Kasumi-1 (cell line): ENCODE measurements around the gene USPL1.

Experiments used
- DNase-seq, 2 experiments: peaks; one replicate each; lab custom pipeline; 2025; lab: John Stamatoyannopoulos, UW

USPL1 gene

DNA sequence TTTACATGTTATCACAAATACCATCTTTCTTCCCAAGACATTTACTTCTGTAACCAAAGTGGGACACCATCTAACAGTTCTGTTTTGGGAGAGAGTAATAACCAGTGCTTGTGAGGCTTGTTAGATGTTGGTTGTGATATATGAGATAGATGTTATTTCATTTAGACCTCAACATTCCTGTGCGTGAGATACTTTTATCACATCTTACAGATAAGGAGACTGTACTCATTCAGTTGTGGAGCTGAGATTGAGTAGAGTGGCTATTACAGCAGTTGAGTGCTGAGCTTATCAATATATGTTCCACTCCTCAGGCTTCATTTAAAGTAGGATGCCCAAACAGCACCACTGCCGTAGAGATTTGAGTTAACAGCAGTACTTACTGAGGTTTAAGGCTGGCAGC is 43.1 kb downstream of the USPL1 start:
- DNase-seq, result no peak

DNA sequence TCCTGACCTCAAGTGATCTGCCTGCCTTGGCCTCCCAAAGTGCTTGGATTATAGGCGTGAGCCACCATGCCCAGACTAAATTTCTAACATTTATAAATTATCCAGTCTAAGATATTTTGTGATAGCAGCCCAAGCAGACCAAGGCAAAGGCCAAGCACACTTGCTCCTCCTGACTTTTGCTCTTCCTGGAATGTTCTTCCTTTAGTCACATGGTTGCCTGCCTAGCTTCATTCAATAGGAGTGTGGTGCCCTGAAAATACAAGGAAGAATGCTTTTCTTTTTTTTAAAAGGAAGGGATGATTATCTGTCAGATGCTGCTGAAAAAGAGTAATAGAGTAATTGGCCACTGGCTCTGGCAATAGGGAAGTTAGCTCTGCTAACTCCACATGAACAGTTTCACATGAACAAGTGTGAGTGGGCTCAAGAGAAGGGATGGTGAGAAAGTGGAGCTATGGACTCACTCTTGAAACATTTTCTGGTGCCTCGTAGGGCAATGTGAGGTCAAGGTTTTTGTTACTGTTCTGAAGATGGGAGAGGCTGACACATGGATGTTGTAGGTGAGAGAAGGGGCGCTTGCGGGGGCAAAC is 47.1 kb downstream of the USPL1 start:
- DNase-seq, result no peak

DNA sequence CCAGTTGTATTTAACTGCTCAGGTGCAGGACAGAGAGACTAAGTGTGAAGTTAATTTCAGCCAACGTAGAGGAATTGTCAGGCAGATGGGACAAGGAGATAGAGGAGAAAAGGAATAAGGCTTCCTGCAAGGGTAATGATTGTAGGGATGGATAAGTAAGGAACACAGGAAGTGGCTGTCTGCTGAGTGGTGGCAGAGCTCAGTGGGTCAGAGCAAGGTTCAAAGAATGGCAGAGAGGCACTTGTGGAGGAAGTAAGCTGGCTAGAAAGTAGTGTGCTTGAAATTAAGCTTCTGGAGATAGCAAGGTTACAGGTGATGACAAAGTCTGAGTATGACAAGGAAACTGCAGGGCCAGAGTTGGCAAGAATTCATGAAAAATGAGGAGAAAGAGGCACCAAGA is 47.9 kb downstream of the USPL1 start:
- no peak for DNase-seq

DNA sequence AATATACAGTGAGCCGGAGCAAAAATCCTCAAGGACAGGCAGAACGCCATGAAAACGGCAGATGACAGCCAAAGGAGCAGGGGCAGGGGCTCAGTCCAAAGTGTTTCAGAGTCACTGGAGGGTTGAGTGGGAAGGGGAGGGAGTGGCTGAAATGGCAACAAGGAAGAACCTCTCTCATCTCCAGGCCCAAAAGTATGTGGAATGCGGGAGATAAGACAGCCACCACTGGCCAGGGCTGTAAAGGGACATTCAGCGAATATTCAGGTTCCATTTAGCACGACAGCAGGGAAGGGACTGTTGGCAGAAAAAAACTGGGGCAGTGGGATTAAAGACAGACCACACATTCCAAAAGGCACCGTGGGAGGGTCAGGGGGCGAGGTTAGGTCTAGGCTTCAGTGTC is 48.4 kb downstream of the USPL1 start:
- no peak for DNase-seq

DNA sequence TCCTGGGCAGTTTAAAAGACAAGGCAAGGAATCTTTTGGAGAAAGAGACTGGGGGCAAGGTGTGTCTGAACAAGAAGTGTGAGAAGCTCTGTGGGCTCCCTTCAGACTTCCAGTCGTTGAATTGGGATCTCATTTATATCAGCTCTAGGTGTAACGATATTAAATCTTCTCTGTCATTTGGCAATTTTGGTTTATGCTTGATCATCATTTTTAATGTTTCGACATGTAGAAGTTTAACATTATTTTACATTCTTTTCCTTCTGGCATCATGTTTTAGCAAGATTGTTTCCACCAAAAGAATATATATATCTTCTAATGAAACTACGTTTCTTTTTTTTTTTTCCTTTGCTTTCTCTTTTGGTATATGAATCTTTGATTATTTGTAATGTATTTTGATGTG is 49.3 kb downstream of the USPL1 start:
- DNase-seq, result no peak

DNA sequence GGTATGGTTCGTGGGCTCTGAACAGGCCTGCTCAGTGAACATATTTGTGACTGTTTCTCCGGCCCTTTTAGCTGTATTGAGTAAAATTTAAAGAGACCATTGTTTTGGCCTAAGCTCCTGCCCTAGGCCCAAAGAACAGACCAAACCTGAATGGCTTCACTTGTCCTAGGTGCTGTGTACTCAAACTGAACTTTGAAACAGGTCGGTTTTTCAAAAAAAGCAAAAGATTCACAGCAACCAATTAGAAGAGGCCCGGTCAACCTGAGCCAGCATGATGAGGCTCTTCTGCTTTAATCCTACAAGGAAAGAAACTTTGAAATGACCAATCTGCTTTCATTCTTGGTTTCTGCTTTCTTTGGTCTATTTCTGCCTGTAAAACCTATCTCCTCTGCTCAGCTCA is 50.6 kb downstream of the USPL1 start:
- no peak for DNase-seq

DNA sequence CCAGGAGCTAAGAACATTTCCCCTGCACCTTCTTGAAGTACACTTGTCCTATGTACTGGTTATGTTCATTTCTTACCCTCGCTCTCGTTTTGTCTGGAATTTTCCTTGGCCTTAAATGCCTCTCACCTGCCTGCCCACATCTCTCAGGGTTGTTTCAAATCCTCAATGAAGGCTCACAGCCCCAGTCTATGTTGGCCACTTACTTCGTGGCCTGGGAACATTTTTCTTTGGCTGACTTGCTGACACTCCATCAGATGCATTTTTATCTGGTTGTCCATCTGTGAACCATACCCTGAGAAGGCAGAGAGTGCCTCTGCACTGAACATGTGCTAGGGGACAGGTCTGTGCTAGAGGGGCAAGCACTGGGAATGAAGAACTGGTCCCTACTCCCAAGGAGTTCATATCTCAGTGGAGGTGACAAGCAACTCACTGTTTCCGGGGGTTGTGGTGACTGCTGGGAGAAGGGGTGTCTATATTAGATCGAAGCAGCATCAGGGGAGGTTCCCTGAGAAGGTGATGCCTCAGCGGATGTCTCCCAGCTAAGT is 53.6 kb downstream of the USPL1 start:
- DNase-seq, result no peak

DNA sequence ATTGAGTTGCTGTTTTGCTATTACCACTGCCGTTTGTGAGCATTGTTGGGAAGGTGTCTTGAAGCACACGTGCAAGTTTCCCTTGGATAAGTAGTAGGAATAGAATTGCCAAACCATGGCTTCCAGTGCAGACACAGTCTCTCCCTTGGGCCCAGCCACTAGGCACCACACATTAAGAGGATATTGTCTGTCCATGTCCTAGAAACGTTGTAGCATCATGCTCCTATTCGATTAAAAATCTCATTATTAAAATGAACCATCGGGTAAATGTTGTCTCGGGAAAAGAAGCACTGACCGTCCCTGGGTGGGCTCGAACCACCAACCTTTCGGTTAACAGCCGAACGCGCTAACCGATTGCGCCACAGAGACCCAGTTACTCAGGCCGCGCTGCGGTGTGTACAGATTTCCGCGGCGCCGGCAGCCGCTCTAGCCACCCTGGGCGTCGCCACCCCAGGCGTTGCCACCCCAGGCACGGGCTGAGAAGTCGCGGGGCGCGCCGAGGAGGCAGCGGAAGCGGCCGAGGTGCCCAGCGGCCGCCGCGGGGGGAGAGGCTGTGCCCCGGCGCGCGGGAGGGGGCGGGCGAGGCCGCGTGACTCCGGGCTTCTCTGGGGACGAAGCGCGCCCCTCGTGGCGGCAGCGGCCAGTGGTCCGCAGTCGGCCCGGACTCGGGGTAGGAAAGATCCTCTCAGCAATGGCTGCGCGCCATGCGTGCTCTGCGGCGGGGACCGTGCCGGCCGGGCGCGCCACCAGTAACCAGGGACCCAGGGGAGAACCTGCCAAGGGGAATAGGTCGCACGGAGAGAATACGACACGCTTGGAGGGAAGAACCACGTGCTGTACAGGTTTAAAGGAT is 56.2 kb downstream of the USPL1 start:
- peak; percentile 30 to 41 for DNase-seq

DNA sequence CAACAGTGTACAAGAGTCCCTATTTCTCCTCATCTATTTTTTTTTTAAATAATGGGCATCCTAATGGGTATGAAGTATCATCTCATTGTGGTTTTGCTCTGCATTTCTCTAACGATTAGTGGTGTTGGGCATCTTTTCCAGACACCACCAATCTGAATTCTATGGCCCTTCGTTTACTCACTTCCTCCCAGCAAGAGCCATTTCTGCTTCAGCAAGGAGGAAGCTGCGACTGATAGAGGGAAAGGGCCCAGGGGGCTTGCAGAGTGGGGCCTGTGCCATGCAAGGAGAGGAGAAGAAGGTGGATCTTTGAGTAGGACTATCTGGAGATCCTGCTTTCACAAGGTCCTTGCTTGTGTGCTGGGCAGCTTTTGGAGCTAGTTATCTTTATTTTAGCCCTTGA is 58.0 kb downstream of the USPL1 start:
- DNase-seq, result no peak

DNA sequence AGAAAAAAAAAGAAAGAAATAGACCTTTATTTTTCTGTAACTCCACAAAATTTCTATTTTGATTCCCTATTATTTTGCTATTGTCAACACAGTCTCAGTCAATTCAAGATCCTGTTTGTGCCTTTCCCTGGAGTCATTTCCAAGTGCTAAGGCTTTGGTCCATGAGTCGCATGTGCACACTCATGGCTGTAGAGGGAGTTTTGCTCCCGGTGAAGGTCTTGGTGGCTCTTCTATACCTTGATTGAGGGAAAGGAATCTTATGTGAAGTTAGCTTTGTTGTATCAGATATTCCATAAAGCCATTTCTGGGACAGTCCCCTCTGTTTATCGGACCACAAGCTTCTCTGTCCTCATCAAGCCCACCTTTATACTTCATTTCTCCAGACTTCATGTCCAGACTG is 59.0 kb downstream of the USPL1 start:
- no peak for DNase-seq

DNA sequence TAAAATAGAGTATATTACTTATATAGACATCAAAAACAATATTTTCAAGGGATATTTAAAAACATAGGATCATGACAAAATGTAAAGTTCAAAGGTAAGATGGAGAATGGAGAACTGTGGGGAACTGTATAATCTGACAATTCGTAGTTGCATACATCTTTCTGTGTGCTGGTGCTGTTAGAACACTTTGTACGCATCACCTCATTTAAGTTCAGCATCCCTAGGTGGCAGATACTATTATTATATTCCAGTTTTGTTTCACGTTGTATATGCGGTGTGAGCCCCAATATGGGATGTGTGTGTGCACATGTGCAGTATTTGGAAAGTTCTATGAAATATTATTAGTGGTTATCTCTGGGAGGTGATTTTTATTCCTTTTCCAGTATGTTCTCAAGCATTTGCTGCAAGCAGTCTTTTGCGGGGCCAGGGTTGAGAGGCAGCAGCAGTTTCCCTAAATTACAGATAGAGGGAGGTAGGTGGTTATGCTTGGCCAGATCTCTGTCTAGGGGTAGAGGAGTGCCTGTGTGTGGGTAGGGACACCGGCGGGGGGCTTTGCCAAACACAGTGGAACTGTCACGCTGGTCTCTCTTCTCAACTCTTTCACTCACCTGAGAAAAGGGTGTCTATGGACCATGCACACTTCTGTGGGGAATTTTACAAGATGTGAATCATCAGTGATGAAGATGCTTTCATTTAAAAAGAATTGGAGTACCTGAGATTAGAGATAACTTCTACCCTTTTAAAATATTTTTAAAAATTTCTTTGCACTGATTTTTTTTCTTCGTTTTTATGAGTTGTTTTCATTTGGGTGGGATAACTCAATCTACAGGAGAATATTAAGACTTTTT is 62.0 kb downstream of the USPL1 start:
- peak; percentile 39 to 49 for DNase-seq

DNA sequence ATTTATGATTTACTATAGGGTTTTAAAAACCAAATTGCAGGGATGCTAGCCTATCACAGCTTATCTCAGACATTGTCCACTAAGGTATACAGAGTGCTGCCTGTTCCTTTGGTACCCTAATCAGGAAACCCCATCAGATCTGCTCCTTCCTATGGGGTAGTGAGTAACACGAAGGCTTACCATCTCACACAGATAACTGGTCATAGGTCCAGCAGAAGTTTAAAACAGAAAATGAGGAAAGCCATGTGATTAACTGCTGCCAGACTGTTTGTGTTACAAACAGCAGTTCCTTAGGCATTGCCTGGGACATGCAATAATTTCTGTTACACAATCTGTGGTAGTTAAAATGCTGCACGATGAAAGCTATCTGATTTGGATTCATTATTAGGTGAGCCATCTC is 64.1 kb downstream of the USPL1 start:
- no peak for DNase-seq

DNA sequence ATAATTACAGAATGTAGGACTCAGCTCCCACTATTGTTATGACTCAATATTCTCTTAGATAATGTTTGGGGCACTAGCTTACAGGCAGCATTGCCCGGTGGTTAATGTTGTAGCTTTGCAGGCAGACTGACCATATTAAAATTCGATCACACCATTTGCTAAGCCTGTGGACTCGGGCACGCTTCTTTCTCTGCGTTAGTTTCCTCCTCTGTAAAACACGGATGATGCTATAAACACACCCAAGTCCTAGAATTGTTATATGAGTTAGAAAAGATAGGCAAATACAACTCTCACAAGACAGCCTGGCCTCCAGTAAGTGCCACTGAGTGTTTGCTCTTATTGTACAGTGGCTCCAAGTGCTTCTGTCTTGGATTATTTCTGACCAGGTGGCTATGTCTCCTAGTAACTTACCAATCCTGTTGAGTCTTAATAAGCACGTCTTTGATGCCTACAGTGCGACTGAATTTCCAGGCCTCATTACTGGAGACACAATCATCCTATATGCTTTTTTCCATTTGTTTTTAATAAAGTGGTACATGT is 67.7 kb downstream of the USPL1 start:
- no peak for DNase-seq

DNA sequence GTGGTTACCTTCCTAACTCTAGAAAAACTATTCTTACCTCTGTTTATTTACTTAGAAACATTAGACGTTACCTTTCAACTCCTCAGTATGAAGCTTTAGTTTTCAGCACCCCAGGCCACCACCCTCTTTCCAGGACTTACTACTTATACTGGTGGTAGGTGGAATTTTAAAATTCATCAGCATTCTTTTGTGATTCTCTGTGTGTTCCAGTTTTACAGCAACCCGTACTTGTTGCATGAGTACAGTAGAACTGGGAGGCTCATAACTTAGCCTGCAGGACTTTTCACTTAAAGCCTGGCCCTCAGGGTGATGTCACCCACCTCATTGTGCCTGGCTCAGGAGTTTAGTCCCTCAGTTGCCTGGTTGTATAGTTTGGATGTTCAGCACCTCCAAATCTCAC is 68.3 kb downstream of the USPL1 start:
- DNase-seq, result no peak

DNA sequence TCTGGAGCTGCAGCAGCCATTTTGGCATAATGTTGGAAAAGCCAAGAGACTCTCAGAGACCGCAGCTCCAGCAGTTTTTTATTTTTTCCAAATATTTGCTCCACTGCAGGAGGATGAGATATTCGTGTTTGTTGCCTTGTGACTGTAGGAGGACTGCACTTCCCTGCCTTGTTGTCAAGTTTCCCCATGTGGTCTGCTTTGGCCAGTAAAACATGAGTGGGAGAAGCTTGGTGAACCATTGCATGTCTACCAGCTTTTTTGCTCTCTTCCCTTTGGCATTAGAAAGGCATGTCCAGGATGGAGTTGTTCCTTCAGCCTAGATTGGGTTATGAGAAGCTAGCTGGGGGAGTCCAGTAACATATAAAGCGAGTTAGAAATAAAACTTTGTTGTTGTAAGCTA is 69.9 kb downstream of the USPL1 start:
- DNase-seq, result no peak

DNA sequence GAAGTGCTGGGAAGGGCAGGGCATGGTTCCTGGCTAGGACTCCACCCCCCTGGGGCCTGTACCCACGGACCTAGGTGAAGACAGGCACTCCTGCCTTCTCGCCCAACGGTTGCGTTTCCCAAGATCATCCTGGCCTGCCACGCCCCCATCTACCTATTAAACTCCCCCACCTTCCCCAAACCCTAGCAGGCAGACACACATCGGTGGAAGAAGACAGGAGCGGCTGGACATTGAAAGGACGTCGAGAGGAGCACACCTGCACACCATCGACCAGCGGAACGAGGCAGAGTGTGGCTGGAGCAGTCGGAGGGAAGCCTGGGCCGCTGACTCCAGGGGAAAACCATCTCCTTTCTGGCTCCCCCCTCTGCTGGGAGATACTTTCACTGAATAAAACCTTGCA is 72.0 kb downstream of the USPL1 start:
- no peak for DNase-seq

DNA sequence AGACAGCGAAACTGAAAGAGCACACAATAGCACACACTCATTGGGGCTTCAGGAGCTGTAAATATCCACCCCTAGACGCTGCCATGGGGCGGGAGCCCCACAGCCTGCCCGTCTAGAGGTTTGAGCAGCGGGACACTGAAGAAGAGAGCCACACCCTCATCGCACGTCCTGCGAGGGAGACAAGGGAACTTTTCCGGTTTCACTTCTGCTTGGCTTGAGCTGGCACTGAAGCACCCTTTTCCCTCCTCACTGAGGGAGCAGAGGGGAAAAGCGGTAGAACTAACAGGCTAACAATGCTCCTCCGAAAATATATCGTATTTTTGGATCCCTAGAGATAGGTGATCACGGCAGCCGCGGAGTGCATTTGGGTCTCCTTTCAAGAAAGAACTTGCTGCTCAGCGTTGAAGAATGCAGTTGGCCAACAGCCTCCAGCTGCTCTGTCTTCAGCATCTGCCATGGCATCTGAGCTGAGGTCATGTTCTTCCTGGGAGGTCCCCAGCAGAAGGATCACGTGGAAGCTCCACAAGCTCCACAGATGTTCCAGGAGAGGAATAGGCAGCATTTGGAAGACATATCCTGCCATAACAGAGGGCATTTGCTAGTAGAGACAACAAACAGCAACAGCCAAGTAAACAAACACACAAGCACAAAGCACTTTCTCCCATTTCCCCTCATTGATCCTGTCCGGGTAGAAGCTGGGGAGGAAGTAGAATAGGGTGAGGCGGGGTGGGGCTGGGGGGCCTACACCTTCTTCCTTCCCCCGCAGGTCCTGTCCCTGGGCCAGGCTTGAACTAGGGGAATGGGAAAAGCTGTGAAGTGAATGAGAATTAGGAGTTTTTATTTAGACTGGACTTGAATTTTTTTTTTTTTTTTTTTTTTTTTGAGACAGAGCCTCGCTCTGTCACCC is 72.8 kb downstream of the USPL1 start:
- DNase-seq, result peak; percentile 32

DNA sequence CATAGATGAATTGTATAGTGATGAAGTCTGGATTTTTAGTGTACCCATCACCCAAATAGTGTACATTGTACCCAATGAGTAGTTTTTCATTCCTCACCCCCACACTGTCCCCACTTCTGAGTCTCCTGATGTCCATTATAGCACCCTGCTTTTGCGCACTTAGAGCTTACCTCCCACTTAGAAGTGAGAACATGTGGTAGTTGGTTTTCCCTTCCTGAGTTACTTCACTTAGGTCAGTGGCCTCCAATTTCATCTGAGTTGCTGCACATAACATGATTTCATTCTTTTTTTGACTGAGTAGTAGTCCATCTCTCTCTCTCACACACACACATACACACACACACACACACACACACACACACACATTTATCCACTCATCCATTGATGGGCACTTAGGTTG is 74.4 kb downstream of the USPL1 start:
- DNase-seq, result no peak

DNA sequence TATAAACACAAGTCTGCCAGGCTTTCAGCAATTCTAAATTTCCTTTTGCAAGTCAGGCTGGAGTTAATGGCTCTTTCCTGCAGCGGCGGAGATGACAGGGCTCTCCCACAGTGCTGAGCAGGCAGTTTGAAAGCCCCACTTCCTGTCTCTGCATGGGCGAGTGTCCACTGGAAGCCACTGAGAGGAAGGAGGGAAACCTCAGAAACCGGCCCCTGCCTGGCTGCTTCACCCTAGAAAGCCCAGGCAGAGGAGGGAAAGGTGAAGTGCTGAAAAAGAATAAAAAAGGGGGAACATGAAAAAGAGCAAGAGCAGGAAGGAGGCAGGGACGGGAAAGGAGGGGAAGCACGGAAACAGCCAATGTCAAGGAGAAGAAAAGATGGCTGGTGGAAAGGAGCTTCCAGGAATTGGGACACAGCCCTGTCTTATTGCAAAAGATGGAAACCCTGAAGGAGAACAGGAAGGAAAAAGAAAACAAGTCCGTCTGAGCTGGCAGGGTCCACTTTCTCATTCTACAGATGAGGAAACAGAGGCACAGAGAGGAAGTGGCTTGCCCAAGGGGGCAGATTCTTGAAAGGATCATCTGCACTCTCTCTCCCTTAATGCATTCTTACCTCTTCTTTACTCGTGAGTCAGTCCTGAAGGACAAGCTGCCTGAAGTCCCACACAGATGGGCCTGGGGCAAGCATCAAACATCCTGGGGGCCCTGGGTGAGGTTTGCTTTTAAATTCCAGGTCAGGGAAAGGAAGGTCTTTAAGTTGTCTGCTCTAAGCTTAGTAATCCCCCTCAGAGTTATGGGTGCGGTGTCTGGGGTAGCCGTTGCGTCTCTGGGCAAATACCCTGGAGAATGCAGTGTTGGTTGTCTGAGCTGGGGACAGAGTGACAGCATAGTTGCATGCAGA is 78.8 kb downstream of the USPL1 start:
- DNase-seq, result peak; percentile 22 to 40
